Embryonic facial prominence (tissue), 1 donor: Measurements from ENCODE around the gene MEA1.

Source experiments
- DNase-seq: peaks from one replicate; pipeline ENCODE4 v3.0.0-alpha.2; 2016; ENCODE audit errors: extremely low spot score

MEA1 gene

GRCh38 chr6:43038727-43039126, 25.0 kb upstream of the MEA1 start:
- DNase-seq, result no peak

GRCh38 chr6:43037706-43038105, 24.0 kb upstream of the MEA1 start:
- DNase-seq, result no peak

- no peak for DNase-seq
These were observed 23.5 kb upstream of the MEA1 start for GRCh38 chr6:43037197-43037596.

GRCh38 chr6:43036712-43037111, 23.0 kb upstream of the MEA1 start:
- DNase-seq, result no peak

GRCh38 chr6:43035495-43036194, 21.9 kb upstream of the MEA1 start:
- no peak for DNase-seq

GRCh38 chr6:43034190-43034525, 20.4 kb upstream of the MEA1 start:
- no peak for DNase-seq

- DNase-seq, result no peak
These were observed 19.9 kb upstream of the MEA1 start for GRCh38 chr6:43033496-43034189.

GRCh38 chr6:43032326-43032725, 18.6 kb upstream of the MEA1 start:
- DNase-seq, result no peak

- DNase-seq, result no peak
These were observed 15.4 kb upstream of the MEA1 start for GRCh38 chr6:43029120-43029519.

GRCh38 chr6:43026365-43026764, 12.6 kb upstream of the MEA1 start:
- no peak for DNase-seq

- no peak for DNase-seq
These were observed 10.7 kb upstream of the MEA1 start for GRCh38 chr6:43024436-43024835.

- peak; percentile 64 for DNase-seq
These were observed 7.7 kb upstream of the MEA1 start, which contains the start of gene RRP36 for GRCh38 chr6:43021270-43022047. Gene RRP36 (plus strand): TSS chr6:43021623. CDS start chr6:43021655, 32 bp downstream.

- no peak for DNase-seq
These were observed 7.1 kb upstream of the MEA1 start for GRCh38 chr6:43020847-43021246.

GRCh38 chr6:43020052-43020705, 6.4 kb upstream of the MEA1 start:
- no peak for DNase-seq

- no peak for DNase-seq
These were observed 5.4 kb upstream of the MEA1 start for GRCh38 chr6:43019152-43019551.

- no peak for DNase-seq
These were observed 3.2 kb upstream of the MEA1 start for GRCh38 chr6:43016943-43017334.

GRCh38 chr6:43016176-43016942, 2.6 kb upstream of the MEA1 start:
- DNase-seq, result no peak

- DNase-seq, result peak; percentile 17
These were observed 726 bp upstream of the MEA1 start for GRCh38 chr6:43014434-43014909.

GRCh38 chr6:43013097-43013842, 476 bp downstream of the MEA1 start:
- DNase-seq, result no peak

GRCh38 chr6:43012364-43012763, 1.4 kb downstream of the MEA1 start:
- no peak for DNase-seq

GRCh38 chr6:43011207-43011606, 2.5 kb downstream of the MEA1 start:
- DNase-seq, result no peak
